Aorta (tissue), 5 donors: ENCODE data around the gene SREK1IP1. TPM values are rescaled to one million over a fixed set of nuclear protein-coding genes. Genes with fewer than 3 reads are reported as not detected.
"Not testable (repeated sequence)": the region's sequence is repeated elsewhere in the genome, so short reads cannot be mapped to it uniquely, and the experiment has no call there.

ENCODE experiments used
- ATAC-seq: fragments of 200-7000 bp; cut with Tn5 transposase; one replicate; pipeline ENCODE4 v1.9.1; 2022; ENCODE audit warnings: moderate library complexity; ENCODE audit not compliant: low FRiP score
- DNase-seq, 2 donors: peaks; one replicate each; pipeline ENCODE4 v3.0.0-alpha.2; 2020
- H3K27ac ChIP-seq, 2 donors: one replicate each; pipeline ENCODE4 v1.5.1; 2013; ENCODE audit warnings: low read length in 2 of 2, mild to moderate bottlenecking in 2 of 2, moderate library complexity in 2 of 2, control low read depth in 1 of 2, inconsistent platforms in 1 of 2, low read depth in 1 of 2
- H3K27me3 ChIP-seq, 2 donors: one replicate each; pipeline ENCODE4 v1.6.1; 2013; ENCODE audit warnings: control low read depth in 1 of 2, low read length in 1 of 2, mild to moderate bottlenecking in 1 of 2, moderate library complexity in 1 of 2; ENCODE audit not compliant: insufficient read depth in 2 of 2, control insufficient read depth in 1 of 2
- H3K36me3 ChIP-seq, 2 donors: one replicate each; pipeline ENCODE4 v1.6.1; 2013; ENCODE audit warnings: control low read depth in 1 of 2, low read length in 1 of 2, mild to moderate bottlenecking in 1 of 2; ENCODE audit not compliant: insufficient read depth in 2 of 2, control insufficient read depth in 1 of 2
- H3K4me1 ChIP-seq, 2 donors: one replicate each; pipeline ENCODE4 v1.6.1; 2013; ENCODE audit warnings: low read length in 2 of 2, control low read depth in 1 of 2, mild to moderate bottlenecking in 1 of 2, moderate library complexity in 1 of 2; ENCODE audit not compliant: insufficient read depth in 2 of 2, control insufficient read depth in 1 of 2
- H3K4me3 ChIP-seq, 2 donors: one replicate each; pipeline ENCODE4 v1.5.1; 2013; ENCODE audit warnings: low read length in 2 of 2, control low read depth in 1 of 2, mild to moderate bottlenecking in 1 of 2
- H3K9me3 ChIP-seq: one replicate; pipeline ENCODE4 v1.6.1; 2013; ENCODE audit warnings: mild to moderate bottlenecking, low read length; ENCODE audit not compliant: control insufficient read depth
- WGBS, 2 donors: extraction: QIAGEN DNeasy Blood & Tissue Kit; methylation state at CpG; one replicate each; pipeline ENCODE4 v1.1.7; 2013; 5-methylcytosine and 5-hydroxymethylcytosine counted together
- intact Hi-C, 2 donors: fragments of 100-400 bp; cut with DNase I; formaldehyde crosslinking; loops; one replicate each; pipeline versions ENCODE4 v1.14.2 to v1.15.0; 2022
- polyA plus RNA-seq, 2 donors: library from polyadenylated mRNA; stranded (reverse); fragments of 200-250 nt; gene quantifications; one replicate each; pipeline ENCODE4 v1.2.3, GENCODE V29; 2013
- total RNA-seq, 2 donors: library from RNA; stranded (reverse); fragmentation: NEBNext Ultra II Directional; extraction: Animal tissue kit (Norgen Biotek cat#: 25700); gene quantifications; one replicate each; pipeline ENCODE4 v1.2.1, GENCODE V29; 2021
- donor health status: healthy with polysubstance abuse.
- donor health status: Bipolar disorder and iron deficiency.
- donor health status: DM: no; HTN: no; CAD: no.
- donor health status: DM: no; HTN: no; CAD: no.
- donor health status: DM: yes; HTN: yes; CAD: no.

The SREK1IP1 gene
- total and polyA plus RNA-seq, 4 donors = 5.4 to 25.5 (median 19.2) TPM

GRCh38 chr5:64754066-64754465, 14.4 kb downstream of the SREK1IP1 start:
- H3K4me1 ChIP-seq = peaks cover 0 to 2% of the 10 kb centered on the region in 2 donors
- DNase-seq (no peak), ATAC-seq (no peak)
- H3K9me3 ChIP-seq = no peaks in the 10 kb centered on the region
- 93 to 98% methylated on average over 2 of the region's 2 CpGs for WGBS, 2 donors
- no peaks in the 10 kb centered on the region for H3K27me3 ChIP-seq
- intact Hi-C loops = no loop called here
- peaks cover 0 to 2% of the 10 kb centered on the region in 2 donors for H3K36me3 ChIP-seq
- H3K27ac ChIP-seq = no peak overlapping the region
- H3K4me3 ChIP-seq = no peak overlapping the region

DNA sequence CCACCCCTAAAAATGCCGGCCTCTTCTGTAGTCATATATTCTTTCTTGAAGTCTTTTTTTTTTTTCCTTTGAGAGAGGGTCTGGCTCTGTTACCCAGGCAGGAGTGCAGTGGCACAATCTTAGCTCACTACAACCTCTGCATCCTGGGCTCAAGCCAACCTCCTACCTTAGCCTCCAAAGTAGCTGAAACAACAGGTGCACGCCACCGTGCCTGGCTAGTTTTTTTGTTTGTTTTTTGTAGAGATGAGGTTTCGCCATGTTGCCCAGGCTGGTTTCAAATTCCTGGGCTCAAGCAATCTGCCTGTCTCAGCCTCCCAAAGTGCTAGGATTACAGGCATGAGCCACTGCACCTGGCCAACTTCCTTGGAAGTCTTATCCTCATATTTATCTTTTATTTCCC, 19.1 kb downstream of the SREK1IP1 start:
- Histone ChIP-seq H3K9me3 (no peaks in the 10 kb centered on the region), H3K4me1 (no peaks in the 10 kb centered on the region), H3K27me3 (no peaks in the 10 kb centered on the region), H3K4me3 (no peak overlapping the region), H3K27ac (no peak overlapping the region), H3K36me3 (peaks cover 0 to 2% of the 10 kb centered on the region in 2 donors)
- WGBS, 2 donors = 84 to 93% methylated on average over 4 of the region's 4 CpGs
- no peak for ATAC-seq
- DNase-seq = no peak
- intact Hi-C loops = no loop called here

DNA sequence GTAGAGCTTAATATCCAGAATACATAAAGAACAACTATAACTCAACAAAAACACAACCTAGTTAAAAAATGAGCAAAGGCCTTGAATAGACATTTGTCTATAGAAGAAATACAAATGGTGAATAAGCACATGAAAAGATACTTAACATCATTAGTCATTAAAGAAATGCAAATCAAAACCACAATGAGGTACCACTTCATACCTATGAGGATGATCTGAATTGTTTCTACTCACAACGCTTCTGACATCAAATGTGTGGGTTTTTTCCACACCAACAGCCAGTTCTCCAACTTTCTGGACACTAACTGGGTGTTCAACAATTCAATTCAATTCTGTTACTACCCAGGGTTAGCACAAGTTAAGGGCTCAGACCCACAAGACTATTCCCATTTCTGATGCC, 22.0 kb downstream of the SREK1IP1 start:
- DNase-seq (no peak), ATAC-seq (no peak)
- Histone ChIP-seq H3K9me3 (no peaks in the 10 kb centered on the region), H3K27ac (no peak overlapping the region), H3K4me1 (no peaks in the 10 kb centered on the region), H3K4me3 (no peak overlapping the region), H3K36me3 (peaks cover 0 to 1% of the 10 kb centered on the region in 2 donors), H3K27me3 (no peaks in the 10 kb centered on the region)
- 95 to 97% methylated on average over 1 of the region's 1 CpG for WGBS, 2 donors
- intact Hi-C loops = no loop called here

- intact Hi-C loops = no loop called here
- H3K9me3 ChIP-seq = no peaks in the 10 kb centered on the region
- H3K36me3 ChIP-seq = no peaks in the 10 kb centered on the region
- ATAC-seq (no peak), DNase-seq (no peak)
- 90 to 99% methylated on average over 1 of the region's 1 CpG for WGBS, 2 donors
- H3K27me3 ChIP-seq = no peaks in the 10 kb centered on the region
- H3K4me3 ChIP-seq = no peak overlapping the region
- no peaks in the 10 kb centered on the region for H3K4me1 ChIP-seq
- H3K27ac ChIP-seq = no peak overlapping the region
Measured at GRCh38 chr5:64744914-64745313, 23.6 kb downstream of the SREK1IP1 start.

GRCh38 chr5:64742821-64743220, 25.7 kb downstream of the SREK1IP1 start:
- no peak for DNase-seq
- no peak for ATAC-seq
- Histone ChIP-seq H3K4me1 (no peaks in the 10 kb centered on the region), H3K27me3 (no peaks in the 10 kb centered on the region), H3K4me3 (no peak overlapping the region), H3K27ac (no peak overlapping the region), H3K9me3 (no peaks in the 10 kb centered on the region), H3K36me3 (peaks cover 0 to 5% of the 10 kb centered on the region in 2 donors)
- intact Hi-C loops = no loop called here

GRCh38 chr5:64742411-64742810, 26.1 kb downstream of the SREK1IP1 start:
- intact Hi-C loops = no loop called here
- H3K4me1 ChIP-seq = no peaks in the 10 kb centered on the region
- WGBS, 2 donors = 91 to 100% methylated on average over 1 of the region's 1 CpG
- DNase-seq (no peak), ATAC-seq (no peak)
- no peak overlapping the region for H3K4me3 ChIP-seq
- no peaks in the 10 kb centered on the region for H3K27me3 ChIP-seq
- H3K27ac ChIP-seq = no peak overlapping the region
- no peaks in the 10 kb centered on the region for H3K9me3 ChIP-seq
- H3K36me3 ChIP-seq = peaks cover 0 to 5% of the 10 kb centered on the region in 2 donors

- H3K4me1 ChIP-seq = no peaks in the 10 kb centered on the region
- no peak overlapping the region for H3K27ac ChIP-seq
- H3K36me3 ChIP-seq = peaks cover 0 to 3% of the 10 kb centered on the region in 2 donors
- no peak for ATAC-seq
- 95 to 97% methylated on average over 2 of the region's 2 CpGs for WGBS, 2 donors
- H3K27me3 ChIP-seq = no peaks in the 10 kb centered on the region
- intact Hi-C loops = no loop called here
- no peak overlapping the region for H3K4me3 ChIP-seq
- no peaks in the 10 kb centered on the region for H3K9me3 ChIP-seq
- DNase-seq = no peak
Measured at GRCh38 chr5:64727150-64727549, 41.3 kb downstream of the SREK1IP1 start.

DNA sequence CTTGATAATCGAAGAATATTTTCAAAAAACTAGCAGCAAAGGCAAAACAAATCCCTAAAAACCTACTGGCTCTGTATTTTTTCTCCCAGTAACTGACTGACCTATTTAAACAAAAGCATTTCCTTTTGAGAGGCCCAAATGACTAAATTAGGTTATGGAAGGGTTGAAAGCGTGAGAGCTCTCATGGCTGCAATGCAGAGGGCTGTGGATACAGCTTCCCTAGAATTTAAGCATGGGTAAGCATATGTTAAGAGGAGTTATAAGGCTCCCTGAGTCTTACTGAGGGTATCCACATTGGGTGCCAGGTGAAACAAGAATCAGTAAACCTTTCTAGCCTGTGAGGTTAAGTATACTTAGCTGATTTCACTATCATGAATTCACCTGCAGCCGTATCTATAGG, 45.9 kb downstream of the SREK1IP1 start:
- ATAC-seq = no peak
- WGBS, 2 donors = 95 to 97% methylated on average over 3 of the region's 3 CpGs
- Histone ChIP-seq H3K36me3 (peaks cover 0 to 3% of the 10 kb centered on the region in 2 donors), H3K27ac (no peak overlapping the region), H3K9me3 (no peaks in the 10 kb centered on the region), H3K27me3 (no peaks in the 10 kb centered on the region), H3K4me3 (no peak overlapping the region), H3K4me1 (no peaks in the 10 kb centered on the region)
- intact Hi-C loops = no loop called here
- no peak for DNase-seq

DNA sequence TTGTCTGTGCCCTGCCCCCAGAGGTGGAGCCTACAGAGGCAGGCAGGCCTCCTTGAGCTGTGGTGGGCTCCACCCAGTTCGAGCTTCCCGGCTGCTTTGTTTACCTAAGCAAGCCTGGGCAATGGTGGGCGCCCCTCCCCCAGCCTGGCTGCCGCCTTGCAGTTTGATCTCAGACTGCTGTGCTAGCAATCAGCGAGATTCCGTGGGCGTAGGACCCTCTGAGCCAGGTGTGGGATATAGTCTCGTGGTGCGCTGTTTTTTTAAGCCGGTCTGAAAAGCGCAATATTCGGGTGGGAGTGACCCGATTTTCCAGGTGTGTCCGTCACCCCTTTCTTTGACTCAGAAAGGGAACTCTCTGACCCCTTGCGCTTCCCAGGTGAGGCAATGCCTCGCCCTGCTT, 54.0 kb downstream of the SREK1IP1 start:
- WGBS, 2 donors = 79 to 80% methylated on average over 9 to 12 of the region's 16 CpGs
- H3K4me1 ChIP-seq, H3K4me3 ChIP-seq, ATAC-seq, H3K9me3 ChIP-seq, DNase-seq, H3K27me3 ChIP-seq, intact Hi-C loops, H3K36me3 ChIP-seq, H3K27ac ChIP-seq: not testable (repeated sequence)
